ENCODE results near the gene KIAA1210.
"Not testable (repeated sequence)": the region's sequence is repeated elsewhere in the genome, so short reads cannot be mapped to it uniquely, and the experiment has no call there.

The KIAA1210 gene

GRCh38 chrX:119036107-119037029, 91.2 kb downstream of the KIAA1210 start:
- DNase-seq (ENCODE audit: low spot score), result no peak

- no peak for DNase-seq (ENCODE audit: low spot score)
Observed at GRCh38 chrX:119030990-119031389, 96.6 kb downstream of the KIAA1210 start.

GRCh38 chrX:119029656-119030055, 98.0 kb downstream of the KIAA1210 start:
- not testable (repeated sequence) for DNase-seq (ENCODE audit: low spot score)

GRCh38 chrX:119028733-119029330, 98.8 kb downstream of the KIAA1210 start:
- no peak for DNase-seq (ENCODE audit: low spot score)

Measured in germinal center (tissue), 1 donor.